ENCODE measurements around the gene C1orf167. TPM values are rescaled to one million over a fixed set of nuclear protein-coding genes. Genes with fewer than 3 reads are reported as not detected.
A peak's percentile ranks its signal among the peaks of the same experiment; 100 is the strongest.

Gene C1orf167
- total RNA-seq, 1 experiment from 2014 or later: 0.39 TPM

DNA sequence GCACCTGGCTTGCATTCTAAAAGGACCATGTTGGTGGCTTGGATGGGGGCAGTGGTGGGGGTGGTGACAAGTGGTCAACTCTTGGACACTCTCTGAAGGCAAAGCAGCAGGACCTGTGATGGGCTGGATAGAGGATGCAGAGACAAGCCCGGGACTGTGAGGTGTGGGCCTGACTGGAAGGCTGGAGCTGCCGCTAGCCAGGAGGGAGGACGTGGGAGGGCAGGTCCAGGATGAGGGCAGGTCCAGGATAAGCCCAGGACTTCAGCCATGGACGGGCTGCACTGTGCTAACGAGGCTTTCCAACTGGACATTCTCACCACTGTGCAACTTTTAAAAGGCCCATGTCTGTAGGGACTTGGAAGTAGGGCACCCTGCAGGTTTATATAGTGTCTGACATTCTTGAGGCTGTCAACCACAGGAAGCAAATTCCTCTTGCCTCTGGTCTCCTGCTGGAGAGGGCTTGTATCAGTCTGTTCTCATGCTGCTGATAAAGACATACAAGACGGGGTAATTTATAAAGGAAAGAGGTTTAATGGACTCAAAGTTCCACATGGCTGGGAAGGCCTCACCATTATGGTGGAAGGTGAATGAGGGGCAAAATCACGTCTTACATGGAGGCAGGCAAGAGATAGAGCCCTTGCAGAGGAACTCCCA lies 8.3 kb upstream of the C1orf167 start:
- WGBS (ENCODE audit: extremely low coverage, insufficient read length, low lambda C conversion rate): no CpG with 5 or more reads among the region's 7 CpGs
- no peak overlapping the region for H3K4me2 ChIP-seq (ENCODE audit: insufficient read depth, insufficient read length, low read length)
- no peaks in the 10 kb centered on the region for H3K79me2 ChIP-seq (ENCODE audit: insufficient read depth, low read length)
- no peak overlapping the region for H2BK12ac ChIP-seq (ENCODE audit: insufficient read length, low read depth, low read length)
- TF ChIP-seq, protein P1, sequence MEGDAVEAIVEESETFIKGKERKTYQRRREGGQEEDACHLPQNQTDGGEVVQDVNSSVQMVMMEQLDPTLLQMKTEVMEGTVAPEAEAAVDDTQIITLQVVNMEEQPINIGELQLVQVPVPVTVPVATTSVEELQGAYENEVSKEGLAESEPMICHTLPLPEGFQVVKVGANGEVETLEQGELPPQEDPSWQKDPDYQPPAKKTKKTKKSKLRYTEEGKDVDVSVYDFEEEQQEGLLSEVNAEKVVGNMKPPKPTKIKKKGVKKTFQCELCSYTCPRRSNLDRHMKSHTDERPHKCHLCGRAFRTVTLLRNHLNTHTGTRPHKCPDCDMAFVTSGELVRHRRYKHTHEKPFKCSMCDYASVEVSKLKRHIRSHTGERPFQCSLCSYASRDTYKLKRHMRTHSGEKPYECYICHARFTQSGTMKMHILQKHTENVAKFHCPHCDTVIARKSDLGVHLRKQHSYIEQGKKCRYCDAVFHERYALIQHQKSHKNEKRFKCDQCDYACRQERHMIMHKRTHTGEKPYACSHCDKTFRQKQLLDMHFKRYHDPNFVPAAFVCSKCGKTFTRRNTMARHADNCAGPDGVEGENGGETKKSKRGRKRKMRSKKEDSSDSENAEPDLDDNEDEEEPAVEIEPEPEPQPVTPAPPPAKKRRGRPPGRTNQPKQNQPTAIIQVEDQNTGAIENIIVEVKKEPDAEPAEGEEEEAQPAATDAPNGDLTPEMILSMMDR (conservative IDR thresholded peaks at IDR 0.05): no peak
- H3K18ac ChIP-seq (ENCODE audit: insufficient read length, low read depth, low read length): no peak overlapping the region
- H3K9me3 ChIP-seq (ENCODE audit: control insufficient read depth, low read depth, low read length): no peaks in the 10 kb centered on the region
- no peak overlapping the region for H2BK120ac ChIP-seq (ENCODE audit: low read depth, low read length, poor library complexity, severe bottlenecking)
- H3K4me1 ChIP-seq (ENCODE audit: insufficient read depth, low read length): no peaks in the 10 kb centered on the region; the same call in 1 of the 2 replicates
- peaks cover 14 to 15% of the 10 kb centered on the region in 2 experiments for H3K9me3 Mint-ChIP-seq
- H3K27me3 Mint-ChIP-seq (ENCODE audit: low read depth): peaks cover 22% of the 10 kb centered on the region
- H3T11ph ChIP-seq (ENCODE audit: low read length): no peak overlapping the region
- H3K23ac ChIP-seq (ENCODE audit: insufficient read length, low read depth, low read length): no peak overlapping the region
- H3K36me3 Mint-ChIP-seq (ENCODE audit: insufficient read depth in 1 of 3, low read depth in 3 of 3): peaks cover 4 to 19% (median 17%) of the 10 kb centered on the region in 3 experiments; a peak in 6 of 7 replicates
- peaks cover 19 to 24% of the 10 kb centered on the region in 2 experiments for H3K4me1 Mint-ChIP-seq
- no peak overlapping the region for H4K8ac ChIP-seq (replicated peaks; ENCODE audit: insufficient read length, low read depth, low read length)
- no peak overlapping the region for H2BK15ac ChIP-seq (ENCODE audit: low read depth, low read length)
- H2BK20ac ChIP-seq (ENCODE audit: low read depth, low read length, poor library complexity, severe bottlenecking): no peak overlapping the region
- H3K14ac ChIP-seq (ENCODE audit: insufficient read depth, low read length): peak overlapping the region; percentile 5; the same call in 1 of the 2 replicates
- no peak overlapping the region for H3K4me3 Mint-ChIP-seq
- no peaks in the 10 kb centered on the region for H3K79me1 ChIP-seq (ENCODE audit: insufficient read depth, low read depth, low read length, poor library complexity, severe bottlenecking)
- no peak overlapping the region for H3K27ac ChIP-seq (ENCODE audit: insufficient read length, low read depth, low read length)
- H3K56ac ChIP-seq (ENCODE audit: insufficient read length, low read depth, low read length): no peak overlapping the region
- no peaks in the 10 kb centered on the region; the same call in 1 of the 2 replicates for H3K27me3 ChIP-seq (ENCODE audit: insufficient read depth, low read length)
- H4K5ac ChIP-seq (ENCODE audit: insufficient read length, low read depth, low read length): no peak overlapping the region
- H2AFZ ChIP-seq (ENCODE audit: low read length): no peak overlapping the region
- H3K23me2 ChIP-seq (ENCODE audit: insufficient read length, low read depth, low read length, poor library complexity, severe bottlenecking): no peaks in the 10 kb centered on the region
- no peak overlapping the region for H2AK5ac ChIP-seq (ENCODE audit: insufficient read length, low read length)
- peak overlapping the region in 1 of 3 experiments; percentile 92; a peak in 3 of 7 replicates for H3K27ac Mint-ChIP-seq
- H2BK5ac ChIP-seq (ENCODE audit: insufficient read length, low read length): no peak overlapping the region
- H3K9ac ChIP-seq (ENCODE audit: extremely low read depth, insufficient read length, low read length): no peak overlapping the region
- no peak for DNase-seq
- H3K4ac ChIP-seq (ENCODE audit: low read depth, low read length): no peak overlapping the region
- H4K20me1 ChIP-seq (ENCODE audit: control insufficient read depth, insufficient read depth, insufficient read length): no peaks in the 10 kb centered on the region
- no peak overlapping the region for H4K91ac ChIP-seq (ENCODE audit: insufficient read length, low read depth, low read length)
